ENCODE measurements around the gene LFNG.

LFNG gene

GRCh38 chr7:2539031-2539911 is 19.7 kb downstream of the LFNG start:
- Histone ChIP-seq H3K4me3 (ENCODE audit: low read depth in 1 of 5, low read length in 5 of 5) (no peak overlapping the region), H3K27ac (ENCODE audit: low read depth, low read length) (no peak overlapping the region), H3K9me3 (ENCODE audit: control insufficient read depth in 5 of 5, low read length in 5 of 5) (no peaks in the 10 kb centered on the region), H3K36me3 (ENCODE audit: control insufficient read depth in 5 of 5, insufficient read depth in 5 of 5, low read length in 5 of 5) (peaks cover 0 to 65% (median 58%) of the 10 kb centered on the region in 5 donors), H3K9ac (ENCODE audit: low read length in 5 of 5) (no peak overlapping the region), H3K4me1 (ENCODE audit: control insufficient read depth in 5 of 5, insufficient read depth in 5 of 5, low read length in 5 of 5) (peaks cover 0 to 8% (median 3%) of the 10 kb centered on the region in 5 donors), H3K27me3 (ENCODE audit: control insufficient read depth in 5 of 5, insufficient read depth in 4 of 5, low read length in 5 of 5) (no peaks in the 10 kb centered on the region)

GRCh38 chr7:2540133-2540532 is 20.6 kb downstream of the LFNG start:
- Histone ChIP-seq H3K4me1 (ENCODE audit: control insufficient read depth in 5 of 5, insufficient read depth in 5 of 5, low read length in 5 of 5) (peaks cover 0 to 8% (median 3%) of the 10 kb centered on the region in 5 donors), H3K27ac (ENCODE audit: low read depth, low read length) (no peak overlapping the region), H3K9ac (ENCODE audit: low read length in 5 of 5) (no peak overlapping the region), H3K4me3 (ENCODE audit: low read depth in 1 of 5, low read length in 5 of 5) (no peak overlapping the region), H3K27me3 (ENCODE audit: control insufficient read depth in 5 of 5, insufficient read depth in 4 of 5, low read length in 5 of 5) (no peaks in the 10 kb centered on the region), H3K36me3 (ENCODE audit: control insufficient read depth in 5 of 5, insufficient read depth in 5 of 5, low read length in 5 of 5) (peaks cover 0 to 72% (median 64%) of the 10 kb centered on the region in 5 donors), H3K9me3 (ENCODE audit: control insufficient read depth in 5 of 5, low read length in 5 of 5) (no peaks in the 10 kb centered on the region)

GRCh38 chr7:2540641-2541051 is 21.1 kb downstream of the LFNG start:
- Histone ChIP-seq H3K4me1 (ENCODE audit: control insufficient read depth in 5 of 5, insufficient read depth in 5 of 5, low read length in 5 of 5) (peaks cover 0 to 8% (median 0%) of the 10 kb centered on the region in 5 donors), H3K9ac (ENCODE audit: low read length in 5 of 5) (no peak overlapping the region), H3K4me3 (ENCODE audit: low read depth in 1 of 5, low read length in 5 of 5) (no peak overlapping the region), H3K36me3 (ENCODE audit: control insufficient read depth in 5 of 5, insufficient read depth in 5 of 5, low read length in 5 of 5) (peaks cover 0 to 76% (median 65%) of the 10 kb centered on the region in 5 donors), H3K9me3 (ENCODE audit: control insufficient read depth in 5 of 5, low read length in 5 of 5) (no peaks in the 10 kb centered on the region), H3K27ac (ENCODE audit: low read depth, low read length) (no peak overlapping the region), H3K27me3 (ENCODE audit: control insufficient read depth in 5 of 5, insufficient read depth in 4 of 5, low read length in 5 of 5) (no peaks in the 10 kb centered on the region)

GRCh38 chr7:2541291-2542010 is 21.9 kb downstream of the LFNG start:
- Histone ChIP-seq H3K4me1 (ENCODE audit: control insufficient read depth in 5 of 5, insufficient read depth in 5 of 5, low read length in 5 of 5) (peaks cover 0 to 4% (median 0%) of the 10 kb centered on the region in 5 donors), H3K9ac (ENCODE audit: low read length in 5 of 5) (no peak overlapping the region), H3K4me3 (ENCODE audit: low read depth in 1 of 5, low read length in 5 of 5) (no peak overlapping the region), H3K27ac (ENCODE audit: low read depth, low read length) (no peak overlapping the region), H3K36me3 (ENCODE audit: control insufficient read depth in 5 of 5, insufficient read depth in 5 of 5, low read length in 5 of 5) (peaks cover 0 to 84% (median 71%) of the 10 kb centered on the region in 5 donors), H3K9me3 (ENCODE audit: control insufficient read depth in 5 of 5, low read length in 5 of 5) (no peaks in the 10 kb centered on the region), H3K27me3 (ENCODE audit: control insufficient read depth in 5 of 5, insufficient read depth in 4 of 5, low read length in 5 of 5) (no peaks in the 10 kb centered on the region)

GRCh38 chr7:2542011-2542915 is 22.7 kb downstream of the LFNG start:
- no peak overlapping the region for H3K9ac ChIP-seq (ENCODE audit: low read length in 5 of 5)
- no peak overlapping the region for H3K4me3 ChIP-seq (ENCODE audit: low read depth in 1 of 5, low read length in 5 of 5)
- H3K4me1 ChIP-seq (ENCODE audit: control insufficient read depth in 5 of 5, insufficient read depth in 5 of 5, low read length in 5 of 5): peaks cover 0 to 4% (median 0%) of the 10 kb centered on the region in 5 donors
- H3K27me3 ChIP-seq (ENCODE audit: control insufficient read depth in 5 of 5, insufficient read depth in 4 of 5, low read length in 5 of 5): no peaks in the 10 kb centered on the region
- H3K36me3 ChIP-seq (ENCODE audit: control insufficient read depth in 5 of 5, insufficient read depth in 5 of 5, low read length in 5 of 5): peaks cover 0 to 91% (median 78%) of the 10 kb centered on the region in 5 donors
- no peaks in the 10 kb centered on the region for H3K9me3 ChIP-seq (ENCODE audit: control insufficient read depth in 5 of 5, low read length in 5 of 5)
- no peak overlapping the region for H3K27ac ChIP-seq (ENCODE audit: low read depth, low read length)

GRCh38 chr7:2542916-2543871 is 23.6 kb downstream of the LFNG start:
- Histone ChIP-seq H3K36me3 (ENCODE audit: control insufficient read depth in 5 of 5, insufficient read depth in 5 of 5, low read length in 5 of 5) (peaks cover 0 to 92% (median 78%) of the 10 kb centered on the region in 5 donors), H3K4me3 (ENCODE audit: low read depth in 1 of 5, low read length in 5 of 5) (no peak overlapping the region), H3K9ac (ENCODE audit: low read length in 5 of 5) (no peak overlapping the region), H3K4me1 (ENCODE audit: control insufficient read depth in 5 of 5, insufficient read depth in 5 of 5, low read length in 5 of 5) (peaks cover 0 to 4% (median 0%) of the 10 kb centered on the region in 5 donors), H3K27ac (ENCODE audit: low read depth, low read length) (no peak overlapping the region), H3K27me3 (ENCODE audit: control insufficient read depth in 5 of 5, insufficient read depth in 4 of 5, low read length in 5 of 5) (no peaks in the 10 kb centered on the region), H3K9me3 (ENCODE audit: control insufficient read depth in 5 of 5, low read length in 5 of 5) (no peaks in the 10 kb centered on the region)

GRCh38 chr7:2544541-2545188 is 25.1 kb downstream of the LFNG start:
- H3K4me1 ChIP-seq (ENCODE audit: control insufficient read depth in 5 of 5, insufficient read depth in 5 of 5, low read length in 5 of 5): peaks cover 0 to 4% (median 0%) of the 10 kb centered on the region in 5 donors
- H3K9ac ChIP-seq (ENCODE audit: low read length in 5 of 5): no peak overlapping the region
- H3K4me3 ChIP-seq (ENCODE audit: low read depth in 1 of 5, low read length in 5 of 5): no peak overlapping the region
- peaks cover 2 to 87% (median 67%) of the 10 kb centered on the region in 5 donors for H3K36me3 ChIP-seq (ENCODE audit: control insufficient read depth in 5 of 5, insufficient read depth in 5 of 5, low read length in 5 of 5)
- H3K27ac ChIP-seq (ENCODE audit: low read depth, low read length): no peak overlapping the region
- H3K27me3 ChIP-seq (ENCODE audit: control insufficient read depth in 5 of 5, insufficient read depth in 4 of 5, low read length in 5 of 5): no peaks in the 10 kb centered on the region
- H3K9me3 ChIP-seq (ENCODE audit: control insufficient read depth in 5 of 5, low read length in 5 of 5): no peaks in the 10 kb centered on the region

GRCh38 chr7:2545746-2546425 is 26.3 kb downstream of the LFNG start:
- Histone ChIP-seq H3K9ac (ENCODE audit: low read length in 5 of 5) (no peak overlapping the region), H3K9me3 (ENCODE audit: control insufficient read depth in 5 of 5, low read length in 5 of 5) (no peaks in the 10 kb centered on the region), H3K36me3 (ENCODE audit: control insufficient read depth in 5 of 5, insufficient read depth in 5 of 5, low read length in 5 of 5) (peaks cover 4 to 80% (median 59%) of the 10 kb centered on the region in 5 donors), H3K4me1 (ENCODE audit: control insufficient read depth in 5 of 5, insufficient read depth in 5 of 5, low read length in 5 of 5) (peaks cover 0 to 5% (median 0%) of the 10 kb centered on the region in 5 donors), H3K27ac (ENCODE audit: low read depth, low read length) (no peak overlapping the region), H3K27me3 (ENCODE audit: control insufficient read depth in 5 of 5, insufficient read depth in 4 of 5, low read length in 5 of 5) (no peaks in the 10 kb centered on the region), H3K4me3 (ENCODE audit: low read depth in 1 of 5, low read length in 5 of 5) (no peak overlapping the region)
